ENCODE results near the gene UFD1. TPM values are rescaled to one million over a fixed set of nuclear protein-coding genes. Genes with fewer than 3 reads are reported as not detected.
A peak's percentile ranks its signal among the peaks of the same experiment; 100 is the strongest.

The UFD1 gene
- total RNA-seq, 1 donor from 2014 or later = 82.5 TPM

GRCh38 chr22:19516378-19517170, 37.6 kb upstream of the UFD1 start:
- no peak for DNase-seq (ENCODE audit: low read depth in 2 of 2)

GRCh38 chr22:19515654-19516377, 36.8 kb upstream of the UFD1 start:
- no peak for DNase-seq (ENCODE audit: low read depth in 2 of 2)

- DNase-seq (ENCODE audit: low read depth in 2 of 2) = peak; percentile 22 to 63
Measured at GRCh38 chr22:19514831-19515565, 36.0 kb upstream of the UFD1 start.

- DNase-seq (ENCODE audit: low read depth in 2 of 2) = no peak
Measured at GRCh38 chr22:19513823-19514222, 34.8 kb upstream of the UFD1 start.

- no peak for DNase-seq (ENCODE audit: low read depth in 2 of 2)
Measured at GRCh38 chr22:19510919-19511341, 31.9 kb upstream of the UFD1 start.

GRCh38 chr22:19509923-19510322, 30.9 kb upstream of the UFD1 start:
- no peak for DNase-seq (ENCODE audit: low read depth in 2 of 2)

GRCh38 chr22:19509191-19509590, 30.2 kb upstream of the UFD1 start:
- DNase-seq (ENCODE audit: low read depth in 2 of 2) = no peak

GRCh38 chr22:19508024-19508776, 29.2 kb upstream of the UFD1 start:
- no peak for DNase-seq (ENCODE audit: low read depth in 2 of 2)

GRCh38 chr22:19507534-19507861, 28.5 kb upstream of the UFD1 start:
- no peak for DNase-seq (ENCODE audit: low read depth in 2 of 2)

- no peak for DNase-seq (ENCODE audit: low read depth in 2 of 2)
Measured at GRCh38 chr22:19506212-19506611, 27.2 kb upstream of the UFD1 start.

- DNase-seq (ENCODE audit: low read depth in 2 of 2) = no peak
Measured at GRCh38 chr22:19505735-19506126, 26.7 kb upstream of the UFD1 start.

- DNase-seq (ENCODE audit: low read depth in 2 of 2) = no peak
Measured at GRCh38 chr22:19504900-19505734, 26.1 kb upstream of the UFD1 start.

- DNase-seq (ENCODE audit: low read depth in 2 of 2) = no peak
Measured at GRCh38 chr22:19503869-19504268, 24.9 kb upstream of the UFD1 start.

GRCh38 chr22:19503367-19503766, 24.4 kb upstream of the UFD1 start:
- no peak for DNase-seq (ENCODE audit: low read depth in 2 of 2)

- no peak for DNase-seq (ENCODE audit: low read depth in 2 of 2)
Measured at GRCh38 chr22:19501897-19502447, 23.0 kb upstream of the UFD1 start.

- no peak for DNase-seq (ENCODE audit: low read depth in 2 of 2)
Measured at GRCh38 chr22:19499880-19500242, 20.9 kb upstream of the UFD1 start.

- no peak for DNase-seq (ENCODE audit: low read depth in 2 of 2)
Measured at GRCh38 chr22:19499236-19499879, 20.4 kb upstream of the UFD1 start.

- DNase-seq (ENCODE audit: low read depth in 2 of 2) = no peak
Measured at GRCh38 chr22:19498866-19499190, 19.8 kb upstream of the UFD1 start.

GRCh38 chr22:19498154-19498865, 19.3 kb upstream of the UFD1 start:
- DNase-seq (ENCODE audit: low read depth in 2 of 2) = no peak

GRCh38 chr22:19497245-19497644, 18.3 kb upstream of the UFD1 start:
- DNase-seq (ENCODE audit: low read depth in 2 of 2) = peak; percentile 64 to 94
